ENCODE measurements around the gene SMAD7. TPM values are rescaled to one million over a fixed set of nuclear protein-coding genes. Genes with fewer than 3 reads are reported as not detected.

Gene SMAD7
- total RNA-seq, 4 donors from 2014 or later: 19.6 to 23.9 (median 20.7) TPM

DNA sequence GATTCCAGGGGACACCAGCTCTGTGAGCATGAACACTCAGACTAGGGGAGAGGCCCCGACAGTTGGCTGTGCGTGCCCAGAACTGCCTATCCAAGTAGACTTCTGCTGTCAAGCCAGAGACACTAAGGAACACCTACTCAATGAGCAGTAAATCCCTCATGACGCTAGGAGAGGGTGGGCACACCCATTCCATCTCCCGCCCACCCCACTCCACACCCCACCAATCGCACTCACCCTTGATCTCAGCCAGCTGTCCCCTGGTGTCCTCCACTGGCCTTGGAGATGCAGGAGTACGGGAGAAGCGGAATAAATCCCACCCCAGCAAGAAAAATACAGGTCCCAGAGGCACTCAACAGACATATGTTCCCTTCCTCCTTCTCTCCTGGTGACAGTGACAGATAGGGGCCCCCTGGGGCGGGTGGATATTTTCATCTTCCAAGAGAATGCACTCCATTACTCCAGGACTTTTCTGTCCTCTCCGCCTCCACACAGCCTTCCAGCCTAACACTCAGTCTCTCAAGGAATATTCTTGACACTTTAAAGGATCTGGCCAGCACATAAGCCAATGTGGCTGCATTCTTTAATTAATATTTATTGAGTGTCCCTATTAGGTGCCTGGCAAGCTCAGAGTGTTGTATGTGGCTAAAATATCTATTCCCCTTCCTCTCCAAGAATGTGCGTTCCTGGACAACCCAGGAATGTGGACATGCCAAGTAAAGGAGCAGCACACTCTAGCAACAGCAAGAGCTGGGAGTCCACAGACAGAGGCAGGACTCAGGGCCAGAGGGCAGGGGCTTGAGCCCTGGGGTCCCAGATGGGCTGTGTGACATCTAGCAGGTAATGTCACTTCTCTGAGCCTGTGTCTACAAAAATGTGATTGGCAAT is 13.1 kb upstream of the SMAD7 start:
- no peak overlapping the region for H3K4me3 ChIP-seq (ENCODE audit: low read depth, poor library complexity, severe bottlenecking)
- no peak for TF ChIP-seq POLR2A (IDR thresholded peaks at IDR 0.05)
- TF ChIP-seq, protein P1, sequence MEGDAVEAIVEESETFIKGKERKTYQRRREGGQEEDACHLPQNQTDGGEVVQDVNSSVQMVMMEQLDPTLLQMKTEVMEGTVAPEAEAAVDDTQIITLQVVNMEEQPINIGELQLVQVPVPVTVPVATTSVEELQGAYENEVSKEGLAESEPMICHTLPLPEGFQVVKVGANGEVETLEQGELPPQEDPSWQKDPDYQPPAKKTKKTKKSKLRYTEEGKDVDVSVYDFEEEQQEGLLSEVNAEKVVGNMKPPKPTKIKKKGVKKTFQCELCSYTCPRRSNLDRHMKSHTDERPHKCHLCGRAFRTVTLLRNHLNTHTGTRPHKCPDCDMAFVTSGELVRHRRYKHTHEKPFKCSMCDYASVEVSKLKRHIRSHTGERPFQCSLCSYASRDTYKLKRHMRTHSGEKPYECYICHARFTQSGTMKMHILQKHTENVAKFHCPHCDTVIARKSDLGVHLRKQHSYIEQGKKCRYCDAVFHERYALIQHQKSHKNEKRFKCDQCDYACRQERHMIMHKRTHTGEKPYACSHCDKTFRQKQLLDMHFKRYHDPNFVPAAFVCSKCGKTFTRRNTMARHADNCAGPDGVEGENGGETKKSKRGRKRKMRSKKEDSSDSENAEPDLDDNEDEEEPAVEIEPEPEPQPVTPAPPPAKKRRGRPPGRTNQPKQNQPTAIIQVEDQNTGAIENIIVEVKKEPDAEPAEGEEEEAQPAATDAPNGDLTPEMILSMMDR (IDR thresholded peaks at IDR 0.05): no peak
- no peak for DNase-seq (ENCODE audit: low spot score in 2 of 2)
- 64 to 71% methylated on average over 10 of the region's 10 CpGs for WGBS, 2 donors
- intact Hi-C loops (cut with DNase I; ENCODE audit: low total_unique reads): no loop called here

DNA sequence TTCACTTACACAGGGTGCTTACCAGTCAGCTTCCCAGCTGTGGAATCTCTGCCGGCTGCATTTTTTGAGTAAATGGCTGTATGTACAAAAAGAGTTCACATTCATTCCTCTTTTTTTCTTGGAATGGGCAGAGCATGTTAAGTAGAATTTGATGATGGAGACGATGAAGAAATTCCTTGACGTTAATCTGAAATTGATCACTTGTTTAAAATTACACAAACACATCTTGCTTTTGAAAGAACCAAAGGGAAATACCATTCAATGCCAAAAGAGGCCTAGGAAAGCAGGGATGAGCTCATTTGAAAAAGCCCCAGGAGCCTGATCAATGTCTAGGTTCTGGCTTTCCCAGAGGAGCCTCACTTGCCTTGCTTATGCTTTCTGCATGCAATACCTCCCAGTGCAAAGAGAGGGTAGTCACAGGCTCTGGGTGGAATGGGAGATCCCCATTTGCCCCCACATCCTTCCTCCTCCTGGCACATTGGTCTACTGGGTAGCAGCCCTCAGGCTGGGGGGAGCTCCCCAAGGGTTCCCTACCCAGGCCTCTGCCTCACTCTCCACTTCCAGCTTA is 12.3 kb upstream of the SMAD7 start:
- intact Hi-C loops (cut with DNase I; ENCODE audit: low total_unique reads): no loop called here
- TF ChIP-seq POLR2A (IDR thresholded peaks at IDR 0.05): no peak
- TF ChIP-seq, protein P1 (IDR thresholded peaks at IDR 0.05): no peak
- DNase-seq (ENCODE audit: low spot score in 2 of 2): no peak
- WGBS, 2 donors: 67 to 69% methylated on average over 3 of the region's 3 CpGs
- H3K4me3 ChIP-seq (ENCODE audit: low read depth, poor library complexity, severe bottlenecking): no peak overlapping the region

DNA sequence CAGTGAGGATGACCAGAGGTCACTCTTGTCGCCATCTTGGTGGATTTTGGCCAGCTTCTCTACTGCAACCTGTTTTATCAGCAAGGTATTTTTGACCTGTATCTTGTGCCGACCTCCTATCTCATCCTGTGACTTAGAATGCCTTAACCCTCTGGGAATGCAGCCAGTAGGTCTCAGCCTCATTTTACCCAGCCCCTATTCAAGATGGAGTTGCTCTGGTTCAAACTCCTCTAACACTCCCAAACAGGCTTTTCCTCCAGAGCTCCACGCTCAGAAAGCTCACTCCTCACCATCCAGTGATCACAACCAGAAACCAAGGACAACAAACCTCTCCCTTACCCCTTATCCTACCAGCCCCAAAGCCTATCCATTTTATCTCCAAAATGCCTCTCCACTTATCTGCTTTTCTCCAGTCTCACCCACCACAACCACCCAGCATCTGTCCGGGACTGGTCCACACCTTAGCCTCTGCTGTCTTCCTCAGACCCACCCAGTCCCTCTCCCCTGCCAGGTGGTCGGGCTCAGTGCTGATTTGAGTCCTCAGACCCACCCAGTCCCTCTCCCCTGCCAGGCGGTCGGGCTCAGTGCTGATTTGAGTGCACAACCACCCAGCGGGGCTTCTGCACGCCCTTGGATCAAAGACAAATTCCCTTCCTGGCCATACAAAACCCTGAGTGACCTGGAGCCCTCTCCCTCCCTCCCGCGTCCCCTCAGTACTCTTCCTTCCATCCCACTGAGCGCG is 11.7 kb upstream of the SMAD7 start:
- 82 to 87% methylated on average over 13 of the region's 13 CpGs for WGBS, 2 donors
- H3K4me3 ChIP-seq (ENCODE audit: low read depth, poor library complexity, severe bottlenecking): no peak overlapping the region
- DNase-seq (ENCODE audit: low spot score in 2 of 2): no peak
- no peak for TF ChIP-seq POLR2A (IDR thresholded peaks at IDR 0.05)
- TF ChIP-seq, protein P1 (IDR thresholded peaks at IDR 0.05): no peak
- intact Hi-C loops (cut with DNase I; ENCODE audit: low total_unique reads): no loop called here

DNA sequence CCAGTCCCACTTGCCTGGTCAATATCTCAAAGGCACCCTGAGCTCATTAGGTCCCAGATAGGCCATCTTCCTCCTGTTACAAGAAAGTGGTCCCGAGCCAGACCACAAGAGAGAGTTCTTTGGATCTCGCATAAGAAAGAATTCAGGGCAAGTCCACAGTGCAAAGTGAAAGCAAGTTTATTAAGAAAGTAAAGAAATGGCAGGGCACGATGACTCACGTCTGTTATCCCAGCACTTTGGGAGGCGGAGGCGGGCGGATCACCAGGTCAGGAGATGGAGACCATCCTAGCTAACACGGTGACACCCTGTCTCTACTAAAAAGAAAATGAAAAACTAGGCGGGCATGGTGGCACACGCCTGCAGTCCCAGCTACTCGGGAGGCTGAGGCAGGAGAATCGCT is 10.8 kb upstream of the SMAD7 start:
- WGBS, 2 donors: 81 to 87% methylated on average over 12 of the region's 12 CpGs
- no peak overlapping the region for H3K4me3 ChIP-seq (ENCODE audit: low read depth, poor library complexity, severe bottlenecking)
- intact Hi-C loops (cut with DNase I; ENCODE audit: low total_unique reads): no loop called here
- no peak for DNase-seq (ENCODE audit: low spot score in 2 of 2)
- TF ChIP-seq, protein P1 (IDR thresholded peaks at IDR 0.05): no peak
- no peak for TF ChIP-seq POLR2A (IDR thresholded peaks at IDR 0.05)

DNA sequence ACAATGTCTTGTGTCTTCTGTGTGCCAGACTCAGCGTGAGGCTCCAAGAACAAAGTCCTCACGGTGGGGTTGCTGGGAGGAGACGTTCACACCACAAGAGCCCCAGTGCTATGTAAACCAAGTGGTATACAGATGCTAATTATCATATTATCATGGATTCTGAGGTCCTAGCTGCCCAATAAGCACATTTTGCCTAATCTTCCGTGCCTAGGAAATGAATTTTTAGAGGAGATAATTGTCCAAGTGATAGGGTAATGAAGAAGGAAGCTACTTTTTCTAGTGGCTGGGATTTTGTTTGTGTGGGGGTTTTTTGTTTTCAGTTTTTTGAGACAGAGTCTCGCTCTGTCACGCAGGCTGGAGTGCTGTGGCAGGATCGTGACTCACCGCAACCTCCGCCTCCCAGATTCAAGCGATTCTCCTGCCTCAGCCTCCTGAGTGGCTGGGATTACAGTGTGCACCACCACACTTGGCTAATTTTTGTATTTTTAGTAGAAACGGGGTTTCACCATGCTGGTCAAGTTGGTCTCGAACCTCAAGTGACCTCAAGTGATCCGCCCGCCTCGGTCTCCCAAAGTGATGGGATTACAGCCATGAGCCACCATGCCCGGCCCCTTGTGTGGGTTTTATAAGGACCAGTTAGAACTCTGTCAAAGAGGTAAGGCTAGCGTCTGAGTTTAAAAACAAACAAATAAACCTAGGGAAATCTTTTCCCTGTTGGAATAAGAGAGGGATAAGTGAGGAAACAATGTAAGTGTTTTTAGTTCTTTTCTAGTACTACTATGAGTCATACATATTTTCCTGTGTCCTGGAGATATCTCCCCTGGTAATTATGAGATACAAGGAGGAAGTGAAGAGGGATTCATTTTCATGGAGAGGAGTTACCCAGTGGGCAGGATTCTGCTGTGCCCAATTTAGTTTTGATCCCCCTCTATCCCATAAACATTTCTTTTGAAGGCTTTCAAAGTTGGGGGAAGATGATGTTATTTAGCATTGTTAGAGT is 9.5 kb upstream of the SMAD7 start:
- no peak for DNase-seq (ENCODE audit: low spot score in 2 of 2)
- H3K4me3 ChIP-seq (ENCODE audit: low read depth, poor library complexity, severe bottlenecking): no peak overlapping the region
- intact Hi-C loops (cut with DNase I; ENCODE audit: low total_unique reads): no loop called here
- 88 to 91% methylated on average over 17 of the region's 17 CpGs for WGBS, 2 donors
- TF ChIP-seq, protein P1 (IDR thresholded peaks at IDR 0.05): no peak
- no peak for TF ChIP-seq POLR2A (IDR thresholded peaks at IDR 0.05)

All from lower leg skin (tissue), 4 donors.